ENCODE measurements around the gene AP3B1.

- TF ChIP-seq CTCF (IDR thresholded peaks at IDR 0.05) (no peak), EZH2 (IDR thresholded peaks at IDR 0.05) (no peak), EZH2phosphoT487 (IDR thresholded peaks at IDR 0.05) (no peak)
These were observed 23.8 kb upstream of the AP3B1 start for GRCh38 chr5:78318337-78318736.
